SU-DHL-6 (cell line): ENCODE measurements around the gene ZIC4.

Experiments used
- H2AFZ ChIP-seq: fragments of 200-600 bp; sonication (generic); 2 replicates; pipeline ENCODE4 v1.6.1; 2014; ENCODE audit warnings: low read depth, mild to moderate bottlenecking, moderate library complexity, mixed read lengths, antibody characterized with exemption, low read length; ENCODE audit not compliant: severe bottlenecking
- H3F3A ChIP-seq: fragments of 200-600 bp; shearing (Covaris generic); 2 replicates; pipeline ENCODE4 v1.6.0; 2016; ENCODE audit warnings: antibody characterized with exemption, mild to moderate bottlenecking; ENCODE audit not compliant: insufficient read depth
- H3K27ac ChIP-seq: fragments of 200-600 bp; sonication (generic); 2 replicates; pipeline ENCODE4 v1.5.1; 2016; ENCODE audit warnings: low read depth, mild to moderate bottlenecking, low read length, moderate library complexity, mixed read lengths
- H3K27me3 ChIP-seq: fragments of 200-600 bp; sonication (generic), shearing (Covaris generic); 2 replicates; pipeline ENCODE4 v1.6.0; 2014; ENCODE audit warnings: mild to moderate bottlenecking, low read length
- H3K36me3 ChIP-seq: fragments of 200-600 bp; sonication (generic); 2 replicates; pipeline ENCODE4 v1.6.1; 2014; ENCODE audit warnings: mild to moderate bottlenecking, low read length, mixed read lengths
- H3K4me2 ChIP-seq: fragments of 300-600, 200-600 bp; shearing (Covaris generic), sonication (generic); 2 replicates; pipeline ENCODE4 v1.6.0; 2014; ENCODE audit warnings: low read length, low read depth, mild to moderate bottlenecking; ENCODE audit not compliant: poor library complexity, severe bottlenecking
- H3K4me3 ChIP-seq: fragments of 200-600 bp; sonication (generic); 2 replicates; pipeline ENCODE4 v1.5.1; 2014; ENCODE audit warnings: antibody characterized with exemption, low read length, mild to moderate bottlenecking, mixed read lengths; ENCODE audit not compliant: insufficient read depth, poor library complexity, severe bottlenecking
- H3K79me2 ChIP-seq: fragments of 200-600 bp; sonication (generic); 2 replicates; pipeline ENCODE4 v1.6.1; 2014; ENCODE audit warnings: mild to moderate bottlenecking, low read length, moderate library complexity; ENCODE audit not compliant: insufficient read depth
- H3K9ac ChIP-seq: fragments of 200-600 bp; sonication (generic); 2 replicates; pipeline ENCODE4 v1.7.0; 2014; ENCODE audit warnings: mild to moderate bottlenecking, low read length
- H3K9me2 ChIP-seq: fragments of 200-600 bp; sonication (generic); replicated peaks from 2 replicates; pipeline ENCODE4 v1.6.1; 2014; ENCODE audit warnings: low read length; ENCODE audit not compliant: insufficient read depth
- H3K9me3 ChIP-seq: fragments of 200-600 bp; sonication (generic); 2 replicates; pipeline ENCODE4 v1.6.1; 2014; ENCODE audit warnings: low read length, mixed read lengths; ENCODE audit not compliant: insufficient read depth
- H4K20me1 ChIP-seq: fragments of 200-600 bp; sonication (generic); 2 replicates; pipeline ENCODE4 v1.6.1; 2014; ENCODE audit warnings: low read depth, mild to moderate bottlenecking, antibody characterized with exemption, low read length, moderate library complexity, mixed read lengths
- CTCF ChIP-seq: fragments of 200-600 bp; sonication (generic); IDR thresholded peaks from one replicate; pipeline ENCODE4 v1.5.1; 2017; ENCODE audit warnings: antibody characterized with exemption, mild to moderate bottlenecking, low read length, moderate library complexity; ENCODE audit not compliant: insufficient read depth, poor library complexity, severe bottlenecking
- EZH2phosphoT487 ChIP-seq: fragments of 200-600 bp; sonication (generic), shearing (Covaris generic); conservative IDR thresholded peaks from 2 replicates; pipeline ENCODE4 v1.6.1; 2018; ENCODE audit warnings: mild to moderate bottlenecking, antibody characterized with exemption, low read length, moderate library complexity, mixed read lengths

Gene ZIC4

GRCh38 chr3:147393943-147394883 is 12.1 kb downstream of the ZIC4 start:
- Histone ChIP-seq H3K4me2 (no peak overlapping the region), H3K27ac (no peak overlapping the region)

GRCh38 chr3:147393261-147393942 is 12.9 kb downstream of the ZIC4 start:
- H3K79me2 ChIP-seq: no peaks in the 10 kb centered on the region
- H3K9ac ChIP-seq: no peak overlapping the region
- no peaks in the 10 kb centered on the region for H3K27me3 ChIP-seq
- H3K9me2 ChIP-seq: no peaks in the 10 kb centered on the region
- no peaks in the 10 kb centered on the region for H3K9me3 ChIP-seq
- H4K20me1 ChIP-seq: no peaks in the 10 kb centered on the region
- no peak overlapping the region for H3K27ac ChIP-seq
- TF ChIP-seq CTCF (no peak), EZH2phosphoT487 (no peak)
- no peaks in the 10 kb centered on the region for H3F3A ChIP-seq
- H3K36me3 ChIP-seq: no peaks in the 10 kb centered on the region
- H3K4me2 ChIP-seq: no peak overlapping the region
- H2AFZ ChIP-seq: no peak overlapping the region
- H3K4me3 ChIP-seq: no peak overlapping the region

More at GRCh38 chr3:147393943-147394883, 12.1 kb downstream of the ZIC4 start:
- Histone ChIP-seq H3K9me3 (no peaks in the 10 kb centered on the region), H4K20me1 (no peaks in the 10 kb centered on the region), H3K27me3 (no peaks in the 10 kb centered on the region), H3K79me2 (no peaks in the 10 kb centered on the region), H3F3A (no peaks in the 10 kb centered on the region), H3K9me2 (no peaks in the 10 kb centered on the region), H3K36me3 (no peaks in the 10 kb centered on the region), H3K4me3 (no peak overlapping the region), H3K9ac (no peak overlapping the region), H2AFZ (no peak overlapping the region)
- TF ChIP-seq CTCF: no peak
- no peak for TF ChIP-seq EZH2phosphoT487

GRCh38 chr3:147392625-147392946 is 13.8 kb downstream of the ZIC4 start:
- Histone ChIP-seq H3K9ac (no peak overlapping the region), H2AFZ (no peak overlapping the region), H3K4me3 (no peak overlapping the region)

More at GRCh38 chr3:147392625-147392946, 13.8 kb downstream of the ZIC4 start:
- Histone ChIP-seq H4K20me1 (no peaks in the 10 kb centered on the region), H3K9me2 (no peaks in the 10 kb centered on the region), H3F3A (no peaks in the 10 kb centered on the region), H3K79me2 (no peaks in the 10 kb centered on the region), H3K27ac (no peak overlapping the region), H3K9me3 (no peaks in the 10 kb centered on the region), H3K36me3 (no peaks in the 10 kb centered on the region), H3K27me3 (no peaks in the 10 kb centered on the region), H3K4me2 (no peak overlapping the region)
- no peak for TF ChIP-seq EZH2phosphoT487
- TF ChIP-seq CTCF: no peak
